Nucleus accumbens (tissue), 56 donors: ENCODE results near the gene GPR107.

Source experiments
- DNase-seq, 56 donors: peaks; one replicate each; lab custom pipeline; 2025; lab: John Stamatoyannopoulos, UW

The GPR107 gene

GRCh38 chr9:130150779-130151382, 97.2 kb downstream of the GPR107 start:
- no peak for DNase-seq

DNA sequence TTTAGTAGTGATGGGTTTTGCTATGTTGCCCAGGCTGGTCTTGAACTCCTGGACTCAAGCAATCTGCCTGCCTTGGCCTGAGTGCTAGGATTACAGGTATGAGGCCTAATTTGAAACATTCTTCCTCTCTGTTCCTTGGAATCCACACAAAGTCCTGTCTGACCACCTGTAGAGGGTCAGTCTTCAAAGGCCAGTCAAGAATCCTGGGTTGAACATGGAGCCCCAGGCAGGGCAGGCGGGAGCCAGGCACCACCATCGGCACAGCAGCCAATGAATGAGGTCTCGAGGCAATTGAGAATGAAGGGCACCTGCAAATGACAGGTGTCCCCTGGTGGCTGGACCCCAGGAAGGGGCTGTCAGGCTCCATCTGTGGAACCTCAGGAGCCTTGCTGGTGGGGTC, 101.1 kb downstream of the GPR107 start:
- no peak for DNase-seq

- no peak for DNase-seq
Observed at GRCh38 chr9:130155647-130156046, 101.9 kb downstream of the GPR107 start.

GRCh38 chr9:130156672-130157071, 103.0 kb downstream of the GPR107 start:
- peak in 10 of 56 donors; percentile 11 to 49 (median 33) for DNase-seq

DNA sequence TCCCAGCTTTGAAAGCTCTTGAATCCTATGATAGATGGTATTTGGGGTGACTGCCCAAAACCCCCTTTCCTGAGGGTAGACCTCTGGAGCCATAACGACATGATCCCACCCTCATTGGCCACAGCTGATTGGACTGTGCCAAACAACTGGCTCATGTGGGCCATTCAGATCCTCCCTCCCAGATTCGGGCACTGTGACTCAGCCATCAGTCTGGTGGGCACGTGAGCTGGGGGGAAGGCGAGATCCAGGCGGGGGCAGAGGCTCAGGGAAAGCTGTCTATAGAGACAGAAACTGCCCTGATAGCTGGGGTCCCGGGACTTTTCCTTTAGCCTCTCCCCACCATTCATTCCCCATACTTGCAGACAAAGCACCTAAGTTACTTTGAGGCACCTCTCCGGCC, 103.4 kb downstream of the GPR107 start:
- DNase-seq, result no peak

GRCh38 chr9:130158001-130158400, 104.3 kb downstream of the GPR107 start:
- DNase-seq, result no peak

GRCh38 chr9:130159057-130159456, 105.4 kb downstream of the GPR107 start:
- no peak for DNase-seq

- DNase-seq, result no peak
Observed at GRCh38 chr9:130159915-130160670, 106.4 kb downstream of the GPR107 start.

DNA sequence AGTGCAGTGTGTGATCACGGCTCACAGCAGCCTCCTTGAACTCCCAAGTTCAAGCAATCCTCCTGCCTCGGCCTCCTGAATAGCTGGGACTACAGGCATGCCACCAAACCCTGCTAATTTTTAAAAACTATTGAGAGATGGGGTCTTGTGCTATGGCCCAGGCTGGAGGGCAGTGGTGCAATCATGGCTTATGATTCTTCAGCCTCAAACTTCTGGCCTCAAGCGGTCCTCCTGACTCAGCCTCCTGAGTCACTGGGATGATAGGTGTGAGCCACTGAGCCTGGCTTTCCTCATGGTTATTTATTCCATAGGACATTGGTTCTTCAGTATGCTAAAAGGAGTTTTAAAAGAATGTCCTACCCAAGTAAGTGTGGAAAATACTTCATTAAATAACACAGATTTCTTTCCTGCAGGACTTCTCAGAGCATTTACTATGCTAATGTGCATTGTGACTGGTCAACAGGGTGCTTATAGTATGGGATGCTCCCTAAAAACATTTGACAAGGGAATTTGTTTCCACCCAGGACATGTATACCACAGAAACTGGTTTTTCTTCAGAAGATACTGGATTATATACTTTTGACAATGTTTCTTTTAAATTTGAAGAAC, 107.3 kb downstream of the GPR107 start:
- no peak for DNase-seq

GRCh38 chr9:130165579-130165978, 111.9 kb downstream of the GPR107 start:
- DNase-seq, result no peak

DNA sequence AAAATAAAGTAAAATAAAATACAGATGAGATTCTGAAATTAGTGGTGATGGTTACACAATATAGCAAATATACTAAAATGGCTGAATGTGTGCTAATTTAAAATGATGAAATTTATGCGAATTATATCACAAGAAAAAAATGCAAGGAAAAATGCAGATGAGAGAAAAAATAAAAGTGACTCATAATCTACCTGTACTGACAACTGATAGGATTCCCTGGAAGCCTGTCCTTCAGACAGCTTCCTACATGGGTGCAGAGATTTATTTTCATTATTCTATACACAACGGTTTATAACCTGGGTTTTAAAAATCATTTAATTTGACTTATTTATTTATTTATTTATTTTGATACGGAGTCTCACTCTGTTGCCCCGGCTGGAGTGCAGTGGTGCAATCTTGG, 112.7 kb downstream of the GPR107 start:
- DNase-seq, result no peak

DNA sequence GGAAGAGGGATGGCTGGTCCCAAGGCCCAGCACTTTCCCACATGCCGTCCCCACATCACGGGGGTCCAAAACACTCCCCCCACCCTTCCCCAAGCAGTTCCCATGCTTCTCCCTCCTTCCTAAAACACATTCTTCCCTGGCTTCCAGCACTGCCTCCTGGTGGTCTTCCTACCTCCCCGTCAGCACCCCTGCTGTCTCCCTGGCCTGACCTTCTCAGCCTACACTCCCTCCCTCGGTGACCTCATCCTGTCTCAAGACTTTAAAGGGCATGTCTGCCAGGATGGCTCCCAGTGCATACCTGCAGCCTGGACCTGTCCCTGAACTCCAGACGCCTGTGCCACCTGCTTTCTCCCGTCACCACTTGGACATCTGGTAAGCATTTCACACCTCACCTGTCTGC, 114.2 kb downstream of the GPR107 start:
- DNase-seq, result no peak

GRCh38 chr9:130171226-130172148, 117.8 kb downstream of the GPR107 start:
- DNase-seq, result peak in 3 of 56 donors; percentile 56 to 74 (median 70)

GRCh38 chr9:130172161-130172857, 118.6 kb downstream of the GPR107 start, which contains the start of gene NCS1:
Gene NCS1 (plus strand): TSS chr9:130172404. CDS start chr9:130172664, 260 bp downstream.
- DNase-seq, result peak in 50 of 56 donors; percentile 30 to 86 (median 68)

- DNase-seq, result peak in 21 of 56 donors; percentile 8 to 80 (median 43)
Observed at GRCh38 chr9:130172858-130173665, 119.4 kb downstream of the GPR107 start.

DNA sequence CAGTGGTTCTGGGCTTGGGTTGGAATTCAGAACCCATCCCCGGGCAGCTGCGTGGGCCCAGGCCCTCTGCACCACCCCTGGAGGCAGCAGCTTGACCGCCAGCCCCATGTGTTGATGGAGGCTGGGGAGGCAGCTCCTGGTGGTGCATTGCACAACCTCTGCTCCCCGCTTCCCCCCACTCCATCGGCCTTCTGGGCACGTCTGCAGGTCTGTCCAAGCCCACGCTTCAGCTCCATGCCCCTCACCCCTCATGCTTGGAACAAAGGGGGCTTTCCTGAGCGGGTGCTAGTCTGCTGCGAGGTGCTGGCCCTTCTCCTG, 119.9 kb downstream of the GPR107 start:
- peak in 2 of 56 donors; percentile 11 to 25 for DNase-seq

- no peak for DNase-seq
Observed at GRCh38 chr9:130174025-130174424, 120.3 kb downstream of the GPR107 start.

DNA sequence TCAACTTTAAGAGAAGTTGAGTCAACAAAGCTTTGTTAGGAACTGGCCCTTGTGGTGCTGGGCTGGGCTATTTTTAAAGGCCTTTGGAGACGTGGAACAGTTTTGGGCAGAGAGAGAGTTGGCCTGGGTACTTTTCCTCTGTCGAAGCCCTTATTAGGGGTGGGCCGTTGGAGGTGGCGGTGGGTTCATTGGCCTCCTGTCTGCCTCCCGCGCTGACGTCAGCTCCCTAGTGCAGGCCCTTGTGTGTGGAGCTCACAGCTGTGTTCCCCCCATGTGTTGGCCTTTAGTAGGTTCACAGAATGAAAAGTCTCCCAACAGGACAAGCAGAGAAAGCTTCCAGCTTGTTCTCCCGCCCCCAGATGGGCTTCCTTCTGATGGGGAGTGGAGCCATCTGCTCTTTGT, 121.2 kb downstream of the GPR107 start:
- DNase-seq, result peak in 4 of 56 donors; percentile 24 to 32 (median 27)

- DNase-seq, result no peak
Observed at GRCh38 chr9:130175355-130175754, 121.6 kb downstream of the GPR107 start.
